CD1c-positive myeloid dendritic cell (primary cell): ENCODE measurements around the gene LINC00305.

Experiments used
- DNase-seq: peaks from one replicate; pipeline ENCODE4 v3.0.0-alpha.2; 2016; ENCODE audit errors: extremely low spot score

Gene LINC00305

DNA sequence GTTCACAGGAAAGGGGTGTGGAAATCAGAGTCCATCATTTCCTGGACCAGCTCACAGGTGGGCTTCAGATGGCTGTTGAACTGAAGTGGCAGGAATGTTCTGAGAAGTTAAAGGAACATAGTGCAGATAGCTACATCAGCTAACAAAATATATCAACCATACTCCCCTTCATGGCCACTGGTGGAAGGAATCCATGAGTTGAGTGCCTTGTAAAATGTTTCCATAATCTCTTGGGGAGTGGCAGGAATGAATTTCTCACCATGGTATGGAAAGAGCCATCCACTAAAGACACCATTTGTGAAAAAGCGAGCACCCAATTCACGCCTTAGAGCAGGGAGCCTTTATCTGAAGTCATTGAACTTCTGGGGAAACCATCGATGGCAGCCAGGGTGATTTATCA is at the start of gene LINC00305:
TSS of gene LINC00305 (minus strand) at position 101 of the 400 bp plus-strand sequence.
- DNase-seq: no peak

- no peak for DNase-seq
Measured at GRCh38 chr18:64191069-64191468, 42.2 kb upstream of the LINC00305 start.

- no peak for DNase-seq
Measured at GRCh38 chr18:64185987-64186386, 37.1 kb upstream of the LINC00305 start.

GRCh38 chr18:64183665-64184064 is 34.8 kb upstream of the LINC00305 start:
- DNase-seq: no peak

- DNase-seq: no peak
Measured at GRCh38 chr18:64180617-64181016, 31.7 kb upstream of the LINC00305 start.

DNA sequence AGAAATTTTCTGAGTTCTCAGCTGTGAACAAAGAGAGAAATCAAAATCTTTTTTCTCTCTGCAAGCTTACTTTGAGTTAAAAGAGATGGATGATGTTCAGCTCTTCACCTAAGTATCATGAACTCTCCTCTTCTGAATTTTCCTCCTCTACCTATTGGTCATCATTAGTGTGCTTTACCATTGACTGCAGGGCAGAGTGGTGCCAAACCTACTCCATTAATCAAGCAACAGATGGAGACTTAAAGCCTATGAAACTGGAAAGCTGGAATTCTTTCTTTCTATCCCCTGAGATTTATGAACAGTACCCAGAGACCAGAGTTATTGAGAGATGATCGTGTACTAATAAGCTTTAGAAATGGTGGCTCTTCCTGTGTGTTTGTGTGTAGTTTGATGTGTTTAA is 31.3 kb upstream of the LINC00305 start:
- no peak for DNase-seq

GRCh38 chr18:64179556-64180080 is 30.7 kb upstream of the LINC00305 start:
- no peak for DNase-seq

GRCh38 chr18:64178860-64179259 is 30.0 kb upstream of the LINC00305 start:
- DNase-seq: no peak

GRCh38 chr18:64175432-64175831 is 26.5 kb upstream of the LINC00305 start:
- no peak for DNase-seq

DNA sequence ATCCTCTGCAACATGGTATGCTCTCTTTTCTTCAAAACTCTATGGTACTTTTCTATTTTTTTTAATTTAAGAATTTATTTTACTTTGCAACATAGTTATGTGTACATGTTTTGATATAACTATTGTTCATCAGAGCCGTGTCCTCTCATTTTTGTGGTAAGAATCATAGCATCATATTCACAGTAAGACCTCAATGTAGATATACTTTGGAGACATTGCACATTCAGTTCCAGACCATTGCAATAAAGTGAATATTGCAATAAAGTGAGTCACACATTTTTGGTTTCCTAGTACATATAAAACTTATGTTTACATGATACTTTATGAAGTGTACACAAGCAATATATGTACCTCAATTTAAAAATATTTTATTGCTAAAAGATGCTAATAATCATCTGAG is 22.7 kb upstream of the LINC00305 start:
- DNase-seq: no peak

GRCh38 chr18:64167408-64167925 is 18.6 kb upstream of the LINC00305 start:
- no peak for DNase-seq

- no peak for DNase-seq
Measured at GRCh38 chr18:64165906-64166305, 17.0 kb upstream of the LINC00305 start.

DNA sequence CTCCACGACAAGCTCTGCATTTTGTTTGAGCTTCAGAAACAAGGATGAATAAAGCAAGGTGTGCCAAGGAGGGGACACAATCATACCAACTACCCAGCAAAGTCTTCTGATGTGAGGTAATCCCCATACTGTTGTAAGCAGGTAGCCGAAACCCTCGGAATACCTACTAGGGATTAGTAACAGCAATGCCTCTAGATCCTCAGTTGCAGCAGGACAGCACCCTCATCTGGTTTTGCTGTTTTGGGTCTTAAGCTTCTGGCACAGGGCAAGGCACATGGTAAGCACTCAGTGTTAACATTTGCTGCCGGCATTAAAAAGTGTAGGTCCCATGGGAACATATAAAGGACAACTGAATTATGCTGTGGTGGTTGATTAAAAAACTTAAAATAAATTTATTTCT is 16.0 kb upstream of the LINC00305 start:
- DNase-seq: no peak

DNA sequence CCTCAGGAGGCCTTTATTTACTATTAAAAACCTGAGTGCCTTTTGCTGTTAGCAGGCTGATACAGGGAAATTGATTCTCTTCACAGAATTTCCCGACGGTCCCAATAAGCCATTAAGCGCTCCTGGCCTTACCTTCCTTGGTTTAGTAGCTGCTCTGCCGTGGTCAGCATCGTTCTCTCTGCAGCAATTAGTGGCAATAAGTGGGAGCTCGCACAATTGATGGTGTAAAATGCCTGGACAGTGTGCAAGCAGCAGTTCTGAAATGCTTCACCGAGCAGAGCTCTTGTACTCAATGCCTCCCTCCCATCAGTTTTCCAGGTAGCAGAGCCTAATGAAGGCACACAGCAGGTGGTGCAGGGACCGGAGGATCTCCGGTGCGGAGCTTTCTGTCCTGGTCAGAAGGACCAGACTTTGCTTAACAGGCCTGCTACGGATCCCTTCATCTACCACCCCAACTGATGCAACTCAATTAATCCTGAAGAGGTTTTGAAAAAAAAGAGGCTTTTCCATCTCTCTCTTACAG is 1.1 kb upstream of the LINC00305 start:
- DNase-seq: no peak

- DNase-seq: no peak
Measured at GRCh38 chr18:64142904-64143303, 6.0 kb downstream of the LINC00305 start.

DNA sequence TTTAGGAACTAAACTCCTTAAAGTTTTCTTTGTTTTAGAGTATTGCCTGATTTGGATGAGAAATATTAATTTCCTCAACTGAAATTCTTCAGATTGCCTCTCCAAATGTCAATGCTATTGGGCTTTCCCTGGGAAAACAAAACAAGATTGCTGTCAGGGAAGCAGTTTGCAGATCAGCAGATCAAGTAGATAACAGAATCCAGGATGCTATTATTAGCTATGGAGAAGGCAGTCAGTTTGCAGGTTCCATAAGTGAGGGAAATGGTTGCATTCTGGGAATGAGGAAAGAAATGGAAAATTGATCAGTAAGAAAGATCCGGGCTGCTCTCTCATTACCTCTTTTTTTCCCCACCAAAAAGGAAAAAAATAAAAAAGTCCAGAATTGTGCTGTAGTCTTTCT is 11.0 kb downstream of the LINC00305 start:
- DNase-seq: no peak

- no peak for DNase-seq
Measured at GRCh38 chr18:64134044-64134747, 14.7 kb downstream of the LINC00305 start.

DNA sequence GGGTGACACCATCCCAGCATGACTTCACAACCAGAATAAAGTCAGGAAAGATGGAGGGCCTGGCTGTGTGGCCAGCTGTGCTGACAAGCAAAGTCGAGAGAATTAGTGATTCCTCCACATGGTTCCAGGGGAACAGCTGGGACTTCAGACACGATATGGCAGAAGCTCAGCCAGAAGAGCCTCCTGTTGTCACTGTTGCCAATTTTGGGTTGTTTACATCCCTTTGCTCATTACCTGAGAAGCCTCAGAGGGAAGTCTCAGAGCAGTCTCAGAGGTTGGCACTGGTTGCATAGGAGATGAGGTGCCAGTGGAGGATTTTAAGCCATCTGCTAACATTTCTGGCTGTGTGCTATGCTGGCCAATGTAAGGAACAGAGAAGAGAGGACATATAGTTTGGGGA is 16.0 kb downstream of the LINC00305 start:
- no peak for DNase-seq

DNA sequence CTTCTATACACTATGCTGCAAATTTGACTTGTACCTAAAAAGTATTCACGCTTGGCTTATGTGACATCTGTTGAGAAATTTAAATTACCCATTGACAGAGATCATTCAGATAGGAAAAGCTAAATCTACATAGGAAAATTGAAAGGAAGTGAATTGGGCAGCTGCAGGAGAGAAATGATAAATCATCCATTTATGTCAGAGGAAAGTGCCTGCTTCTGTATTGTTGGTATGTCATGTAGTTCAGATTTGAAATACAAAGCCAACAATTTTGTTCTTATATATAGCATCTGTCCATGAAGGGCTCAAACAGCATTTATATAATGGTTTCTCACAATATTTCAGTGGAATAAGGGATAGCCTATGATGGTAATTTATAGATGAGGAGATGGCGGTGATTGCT is 17.6 kb downstream of the LINC00305 start:
- no peak for DNase-seq

GRCh38 chr18:64127172-64127571 is 21.7 kb downstream of the LINC00305 start:
- DNase-seq: no peak

GRCh38 chr18:64119916-64120315 is 29.0 kb downstream of the LINC00305 start:
- DNase-seq: no peak

- no peak for DNase-seq
Measured at GRCh38 chr18:64118406-64118805, 30.5 kb downstream of the LINC00305 start.

DNA sequence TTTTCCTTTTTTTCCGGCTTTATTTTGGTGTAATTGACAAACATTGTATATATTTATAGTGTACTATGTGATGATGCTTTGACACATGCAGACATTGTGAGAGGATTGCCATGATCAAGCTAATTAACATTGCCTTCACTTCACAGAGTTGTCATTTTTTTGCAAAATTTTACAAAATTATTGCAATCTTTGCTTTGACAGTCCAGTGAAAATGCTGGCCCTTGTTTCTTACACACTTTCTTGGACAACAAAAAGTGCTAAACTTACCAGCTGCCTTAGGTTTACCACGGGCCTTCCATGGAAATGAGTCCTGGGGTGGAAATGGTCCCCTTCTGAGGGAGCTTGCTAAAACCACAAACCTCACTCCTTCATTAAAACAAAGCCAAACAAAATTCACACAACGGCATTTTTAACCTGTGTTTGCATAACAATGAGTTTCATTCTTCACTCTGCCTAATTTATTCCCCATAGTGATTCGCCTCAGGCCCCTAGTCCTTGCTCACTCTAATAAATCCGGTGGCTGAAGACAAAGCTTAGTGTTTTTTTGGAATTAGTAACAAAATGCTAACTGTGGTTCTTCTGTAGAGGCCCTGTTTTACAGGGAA is 32.2 kb downstream of the LINC00305 start:
- DNase-seq: no peak
